ENCODE measurements around the gene COQ10B.
"Not testable (repeated sequence)": the region's sequence is repeated elsewhere in the genome, so short reads cannot be mapped to it uniquely, and the experiment has no call there.

Gene COQ10B

DNA sequence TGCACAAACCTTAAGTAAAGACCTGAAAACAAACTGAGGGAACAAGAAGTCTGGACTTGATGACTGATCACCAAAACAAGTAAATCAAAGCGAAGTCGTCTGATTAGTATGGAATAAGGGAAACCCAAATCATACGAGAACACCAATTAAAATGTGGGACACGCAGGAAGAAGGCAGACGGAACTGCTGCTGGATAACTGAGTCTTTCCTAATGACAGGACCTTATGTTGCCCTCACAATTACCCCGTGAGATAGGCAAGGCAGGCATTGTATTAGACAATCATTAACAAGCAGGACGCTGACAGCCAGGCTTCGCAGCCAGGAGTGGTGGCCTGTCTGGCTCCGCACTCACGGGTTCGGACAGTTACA is 614 bp upstream of the COQ10B start:
- no peak for DNase-seq

DNA sequence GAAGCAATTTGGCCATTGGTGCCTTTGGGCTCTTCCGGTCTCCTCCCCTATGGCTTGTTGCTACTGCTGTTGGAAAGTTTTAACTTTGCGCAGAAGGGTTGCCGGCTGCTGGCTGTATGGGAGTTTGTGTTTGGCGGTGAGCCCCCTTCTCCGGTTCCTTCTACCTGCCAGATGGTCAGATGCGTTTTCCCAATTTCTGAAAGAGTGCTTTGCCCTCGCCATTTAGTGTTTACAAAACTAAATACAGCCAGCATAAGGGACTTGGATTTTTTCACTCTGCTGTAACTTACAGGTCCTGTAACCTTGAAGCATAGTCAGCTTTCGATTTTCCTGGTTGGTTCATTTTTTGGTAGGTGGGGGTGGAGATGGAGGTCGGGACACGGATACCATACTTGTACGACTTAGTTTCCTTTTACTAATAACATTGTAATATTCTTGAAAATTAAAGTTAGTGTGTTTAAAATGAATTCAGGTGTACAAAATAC is 604 bp downstream of the COQ10B start:
- DNase-seq: no peak

DNA sequence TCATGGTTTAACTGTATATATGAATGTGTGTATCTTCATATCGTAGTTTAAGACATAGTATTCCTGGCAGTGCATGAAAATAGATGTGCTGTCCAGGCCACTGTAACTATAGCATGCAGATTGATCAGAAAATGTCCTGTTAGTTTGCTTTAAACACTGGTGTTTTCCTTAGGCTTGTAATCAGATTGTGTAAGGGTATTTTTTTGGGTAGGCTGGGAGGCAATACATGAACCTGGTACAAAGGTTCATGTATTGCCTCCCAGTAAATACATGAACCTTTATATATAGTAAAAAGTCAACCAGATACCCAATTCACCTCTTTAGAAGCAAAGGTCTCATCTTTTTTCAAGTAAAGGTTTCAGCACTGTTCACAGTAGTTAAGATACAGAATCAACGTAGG is 1.6 kb downstream of the COQ10B start:
- DNase-seq: no peak

DNA sequence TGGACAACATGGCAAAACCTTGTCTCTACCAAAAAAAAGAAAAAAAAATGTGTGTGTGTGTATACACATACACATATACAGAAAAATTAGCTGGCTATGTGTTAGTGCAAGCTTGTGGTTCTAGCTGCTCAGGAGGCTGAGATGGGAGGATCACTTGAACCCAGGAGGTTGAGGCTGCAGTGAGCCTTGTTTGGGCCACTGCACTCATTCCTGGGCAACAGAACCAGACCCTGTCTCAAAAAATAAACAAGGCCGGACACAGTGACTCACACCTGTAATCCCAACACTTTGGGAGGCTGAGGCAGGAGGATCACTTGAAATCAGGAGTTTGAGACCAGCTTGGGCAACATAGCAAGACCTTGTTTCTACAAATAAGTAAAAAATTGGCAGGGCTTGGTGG is 2.1 kb downstream of the COQ10B start:
- DNase-seq: no peak

DNA sequence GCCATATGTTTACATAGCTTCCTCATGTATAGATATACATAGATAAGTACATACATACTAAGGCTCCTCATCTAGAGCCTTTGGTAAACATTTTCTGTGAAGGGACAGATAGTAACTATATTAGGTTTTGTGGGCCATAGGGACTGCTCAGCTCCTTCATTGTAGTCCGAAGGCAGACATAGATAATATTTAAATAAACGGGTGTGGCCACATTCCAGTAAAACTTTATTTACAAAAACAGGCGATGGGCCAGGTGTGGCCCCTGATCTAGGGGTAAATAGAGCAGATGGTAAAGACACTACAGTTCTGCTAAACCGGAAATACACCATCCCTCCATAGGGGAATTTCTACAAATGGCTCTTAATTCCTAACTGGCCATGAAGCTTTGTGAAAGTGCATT is 7.3 kb downstream of the COQ10B start:
- DNase-seq: no peak

DNA sequence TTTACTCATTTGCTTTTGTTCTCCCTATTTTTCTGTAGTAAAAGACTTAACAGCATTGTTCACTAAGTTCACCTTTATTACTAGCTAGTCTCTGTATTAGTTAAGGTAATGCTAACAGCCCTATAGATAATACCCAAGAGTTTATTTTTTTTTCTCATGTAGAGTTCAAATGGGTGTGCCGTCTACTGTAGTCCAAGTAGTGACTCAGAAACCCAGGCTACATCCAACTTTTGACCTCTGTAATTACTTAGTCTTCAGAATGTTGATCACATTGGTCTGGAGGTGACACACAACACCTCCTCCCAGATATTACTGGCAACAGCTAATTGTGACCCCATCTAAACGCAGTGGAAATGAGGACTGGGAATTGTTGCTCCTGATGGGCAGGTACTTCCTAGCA is 7.7 kb downstream of the COQ10B start:
- no peak for DNase-seq

DNA sequence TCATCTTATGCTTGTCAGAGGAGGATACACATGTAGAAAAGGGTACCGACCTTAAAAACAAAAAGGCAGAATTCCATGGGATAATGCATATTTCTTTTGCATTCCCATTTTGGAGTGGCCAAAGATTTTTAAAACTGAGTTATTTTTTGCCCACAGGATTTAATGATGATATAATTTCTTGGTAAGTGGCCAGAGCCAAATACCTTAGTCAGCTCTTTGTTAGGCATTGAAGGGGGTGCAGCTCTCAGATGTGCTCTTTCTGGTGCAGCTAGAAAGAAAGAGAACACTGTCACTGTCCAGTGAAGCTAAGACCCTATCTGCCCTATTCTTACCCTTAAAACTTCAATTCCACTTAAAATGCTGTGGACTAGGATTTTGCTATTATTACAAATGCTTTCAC is 10.8 kb downstream of the COQ10B start:
- DNase-seq: no peak

DNA sequence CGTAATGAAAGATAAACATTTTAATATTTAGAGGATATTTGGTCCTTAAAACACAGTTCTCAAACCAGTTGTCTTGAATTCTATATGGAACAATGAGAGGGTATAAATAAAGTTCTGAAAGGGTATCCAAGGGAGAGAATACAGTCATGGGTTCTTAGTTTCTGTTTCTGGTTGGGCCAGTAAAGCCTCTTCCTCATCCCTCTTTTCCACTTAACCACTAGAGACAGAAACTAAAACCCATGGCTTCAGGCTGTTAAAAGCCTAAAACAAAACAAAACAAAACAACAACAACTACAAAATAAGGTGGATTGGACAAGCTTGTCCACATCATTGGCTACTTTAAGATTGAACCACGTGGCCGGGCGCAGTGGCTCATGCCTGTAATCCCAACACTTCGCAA is 18.8 kb downstream of the COQ10B start:
- DNase-seq: no peak

DNA sequence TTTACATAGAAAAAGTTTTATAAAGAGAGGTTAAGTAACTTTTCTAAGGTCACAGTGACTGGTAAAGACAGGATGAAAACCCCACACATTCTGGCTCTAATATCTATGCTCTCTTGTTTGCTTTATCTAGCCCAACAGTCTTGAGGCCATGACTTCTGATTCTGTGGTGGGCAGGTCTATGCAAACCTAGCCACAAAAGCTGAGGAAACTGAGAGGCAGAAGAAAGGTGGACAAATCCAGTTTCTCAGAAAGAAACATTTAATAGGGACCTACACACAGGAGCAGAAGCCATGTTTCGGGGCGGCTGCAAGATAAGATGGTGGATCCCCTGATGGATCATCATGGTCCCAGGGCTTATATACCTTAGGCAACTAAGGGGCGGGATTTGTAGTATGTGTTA is 24.4 kb downstream of the COQ10B start:
- no peak for DNase-seq

DNA sequence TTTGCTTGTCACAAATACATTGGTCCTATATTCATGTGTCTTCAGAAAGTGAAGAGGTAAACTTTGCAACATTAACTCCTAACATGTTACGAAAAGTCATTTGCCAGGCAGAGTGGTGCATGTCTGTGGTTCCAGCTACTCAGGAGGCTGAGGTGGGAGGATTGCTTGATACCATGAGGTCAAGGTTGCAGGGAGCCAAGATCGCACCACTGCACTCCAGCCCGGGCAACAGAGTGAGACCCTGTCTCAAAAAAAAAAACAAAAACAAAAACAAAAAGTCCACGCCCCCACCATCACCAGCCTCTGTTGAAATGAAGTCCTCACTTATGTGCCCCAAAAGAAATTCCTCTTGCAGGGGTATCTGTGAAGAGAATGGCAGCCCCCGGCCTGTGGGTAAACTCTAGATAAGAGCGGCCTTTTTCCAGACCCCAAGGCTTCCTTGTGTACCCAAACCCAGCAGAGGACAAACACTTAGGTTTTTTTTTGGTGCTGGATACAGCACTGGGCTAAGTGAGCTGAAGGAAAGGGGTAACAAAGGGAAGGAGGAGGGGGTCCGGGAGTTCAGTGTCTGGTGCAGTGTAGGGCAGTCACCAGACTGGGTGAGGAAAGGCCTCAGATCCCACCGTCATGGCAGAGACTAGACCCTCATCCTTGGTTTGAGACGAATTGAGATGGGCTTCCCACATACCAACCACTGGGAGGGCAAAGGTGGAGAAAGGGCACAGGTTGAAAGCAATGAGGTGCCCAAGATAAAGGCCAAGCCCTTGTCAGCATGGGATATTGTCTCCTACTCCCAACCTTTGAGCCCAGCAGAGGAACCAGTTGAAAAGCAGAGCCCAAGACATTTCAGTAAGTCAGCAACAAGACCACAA is 27.0 kb downstream of the COQ10B start:
- no peak for DNase-seq

DNA sequence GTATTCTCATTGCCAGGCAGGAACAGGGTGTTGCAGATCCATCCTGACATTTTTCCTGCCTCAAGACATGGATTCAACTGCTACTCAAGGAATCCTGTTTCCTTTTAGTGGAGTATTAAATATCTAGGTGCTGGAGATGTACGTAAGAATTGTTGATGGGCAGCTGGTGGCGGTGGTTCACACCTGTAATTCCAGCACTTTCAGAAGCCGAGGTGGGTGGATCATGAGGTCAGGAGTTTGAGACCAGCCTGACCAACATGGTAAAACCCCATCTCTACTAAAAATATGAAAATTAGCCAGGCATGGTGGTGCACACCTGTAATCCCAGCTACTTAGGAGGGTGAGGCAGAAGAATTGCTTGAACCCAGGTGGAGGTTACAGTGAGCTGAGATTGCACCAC is 30.9 kb downstream of the COQ10B start:
- DNase-seq: not testable (repeated sequence)

DNA sequence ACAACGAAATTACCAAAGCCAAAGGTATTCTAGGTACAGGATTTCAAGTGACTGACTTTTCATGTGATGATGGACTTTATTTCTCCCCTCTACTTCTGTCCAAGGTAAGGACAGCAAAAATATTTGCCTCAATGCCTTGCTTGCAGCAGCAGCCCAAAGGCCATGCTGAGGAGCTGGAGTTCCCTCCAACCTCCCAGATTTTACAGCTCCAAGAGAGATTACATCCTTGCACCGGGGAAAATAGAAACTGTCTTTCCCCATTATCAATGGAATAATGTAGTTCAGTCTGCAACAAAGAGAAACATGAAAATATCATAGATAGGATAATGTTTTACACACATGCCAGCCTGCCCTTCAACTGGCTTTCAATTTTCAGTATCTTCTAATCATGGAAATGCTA is 32.8 kb downstream of the COQ10B start:
- no peak for DNase-seq

DNA sequence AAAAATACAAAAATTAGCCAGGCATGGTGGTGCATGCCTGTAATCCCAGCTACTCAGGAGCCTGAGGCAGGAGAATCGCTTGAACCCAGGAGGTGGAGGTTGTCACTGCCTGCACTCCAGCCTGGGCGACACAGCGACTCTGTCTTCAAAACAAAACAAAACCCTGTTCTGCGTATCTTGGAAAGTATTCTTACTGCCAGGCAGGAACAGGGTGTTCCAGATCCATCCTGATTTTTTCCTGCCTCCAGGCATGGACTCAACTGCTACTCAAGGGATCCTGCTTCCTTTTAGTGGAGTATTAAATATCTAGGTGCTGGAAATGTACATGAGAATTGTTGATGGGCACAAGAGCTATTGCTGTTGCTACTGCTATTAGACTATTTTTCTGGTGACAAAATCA is 34.0 kb downstream of the COQ10B start:
- no peak for DNase-seq

DNA sequence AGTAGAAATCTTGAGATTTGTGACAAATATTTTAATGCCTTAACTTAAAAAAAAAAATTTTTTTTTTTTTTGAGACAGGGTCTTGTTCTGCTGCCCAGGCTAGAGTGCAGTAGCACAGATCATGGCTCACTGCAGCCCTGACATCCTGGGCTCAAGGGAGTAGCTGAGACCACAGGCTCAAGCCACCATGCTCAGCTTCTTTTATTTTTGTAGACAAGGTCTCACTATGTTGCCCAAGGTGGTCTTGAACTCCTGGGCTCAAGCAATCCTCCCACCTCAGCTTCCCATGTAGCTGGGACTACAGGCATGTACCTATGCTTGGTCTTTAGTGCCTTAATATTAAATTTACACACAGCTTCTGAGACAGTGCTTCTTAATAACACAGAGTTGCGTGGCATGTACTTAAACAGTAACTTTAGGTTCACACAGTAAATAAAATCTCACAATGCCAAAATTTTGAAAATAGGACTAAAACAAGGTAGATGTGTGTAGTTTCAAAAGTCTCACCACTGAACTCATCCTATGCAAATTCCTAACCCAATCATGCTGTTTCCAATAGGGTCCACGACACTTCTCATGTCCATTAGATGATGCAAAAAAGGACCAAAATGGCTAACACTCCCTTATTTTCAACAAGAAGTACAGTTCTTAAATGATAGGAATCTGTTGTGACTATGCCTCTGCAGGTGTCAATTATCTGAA is 42.2 kb downstream of the COQ10B start:
- DNase-seq: no peak

DNA sequence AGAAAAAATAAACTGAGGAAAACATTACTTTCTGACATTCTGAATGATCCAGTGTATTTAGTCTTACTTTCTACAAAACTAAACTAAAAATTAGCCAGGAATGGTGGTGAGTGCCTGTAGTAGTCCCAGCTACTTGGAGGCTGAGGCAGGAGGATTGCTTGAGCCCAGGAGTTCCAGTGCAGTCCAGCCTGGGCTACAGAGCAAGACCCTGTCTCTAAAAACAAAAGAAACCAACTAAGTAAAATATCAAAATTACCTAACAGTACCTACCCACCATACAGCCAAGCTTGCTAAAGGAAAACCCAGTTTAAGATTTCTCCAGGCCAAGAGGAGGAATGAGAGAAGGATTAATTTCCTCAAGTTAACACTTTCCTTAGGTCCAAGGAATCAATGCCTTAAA is 43.3 kb downstream of the COQ10B start:
- no peak for DNase-seq

DNA sequence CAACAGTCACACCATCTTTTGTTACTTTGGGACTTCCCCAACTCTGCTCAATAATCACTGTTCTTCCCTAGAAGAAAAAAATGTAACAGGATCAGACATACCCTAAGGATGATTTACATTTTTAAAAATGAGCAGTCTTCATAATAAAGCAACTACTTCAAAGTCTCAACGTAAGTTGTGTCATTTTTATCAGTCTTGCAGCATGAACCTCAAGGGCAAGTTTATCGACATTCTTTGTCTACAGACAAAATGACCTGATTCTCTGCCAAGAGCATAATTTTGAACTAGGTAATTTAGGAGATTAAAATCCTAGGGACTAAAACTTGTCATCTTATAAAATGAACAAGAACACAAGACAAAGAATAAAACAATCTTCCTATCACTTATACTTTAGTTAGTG is 44.0 kb downstream of the COQ10B start:
- DNase-seq: no peak

DNA sequence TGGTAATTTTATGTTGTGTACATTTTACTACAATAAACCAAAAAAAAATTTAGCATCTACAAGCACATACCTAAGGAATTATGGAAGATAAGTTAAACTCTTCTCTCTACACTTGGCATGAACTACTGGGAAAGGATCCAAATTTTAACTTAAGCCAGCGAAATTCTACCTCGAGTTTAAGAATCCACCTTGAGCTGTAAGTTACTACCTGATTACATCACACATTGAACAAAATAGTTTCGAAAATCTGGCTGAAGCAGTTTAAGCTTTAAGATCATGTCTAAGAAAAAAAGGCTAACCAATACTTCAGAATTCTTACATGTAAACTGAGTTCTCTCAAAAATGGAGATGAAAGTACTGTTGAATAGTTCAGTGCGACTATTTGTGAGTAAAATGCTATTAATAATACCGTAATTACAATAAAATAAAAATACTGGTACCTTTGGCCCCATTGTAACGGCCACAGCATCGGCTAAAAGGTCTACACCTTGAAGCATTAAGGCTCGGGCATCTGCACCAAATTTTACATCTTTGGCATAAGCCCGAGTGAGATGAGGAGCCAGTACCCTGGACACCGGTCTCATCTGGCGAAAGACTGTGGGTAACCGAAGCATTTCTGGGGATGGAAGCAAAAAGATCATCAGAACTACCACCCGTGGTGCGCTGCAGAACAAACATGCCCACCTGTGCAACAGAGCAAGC is 45.0 kb downstream of the COQ10B start:
- DNase-seq: no peak

DNA sequence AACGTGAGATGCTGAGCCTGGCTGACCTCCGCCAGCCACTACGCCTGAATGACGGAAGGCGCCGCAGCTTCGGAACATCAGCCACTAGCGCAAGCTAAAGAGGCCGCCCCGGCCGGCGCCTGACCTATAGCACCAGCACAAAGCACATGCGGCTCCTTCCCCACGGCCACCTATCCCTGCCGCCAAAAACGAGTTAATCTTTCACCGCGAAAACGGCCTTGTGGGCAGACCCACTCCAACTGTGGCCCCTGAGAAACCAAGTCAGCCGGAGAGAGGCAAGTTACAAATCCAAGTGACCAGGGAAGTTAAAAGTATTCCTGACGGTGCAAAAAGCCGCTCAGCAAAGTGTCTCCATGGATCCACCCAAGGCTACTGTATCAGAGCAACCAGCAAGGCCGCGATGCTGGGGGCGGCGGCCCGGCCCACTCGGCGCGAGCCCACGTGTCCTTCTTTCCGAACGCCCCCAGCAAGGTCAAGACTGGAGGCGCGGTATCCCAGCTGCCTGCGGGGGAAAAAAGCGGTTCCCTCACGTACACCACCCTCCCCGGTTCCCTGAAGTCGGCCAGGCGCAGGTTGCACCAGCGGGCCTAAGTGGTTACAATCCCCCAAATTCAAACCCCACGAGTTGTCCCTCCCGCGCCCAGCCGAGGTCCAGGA is 45.7 kb downstream of the COQ10B start:
- DNase-seq: peak in 1 of 2 experiments; percentile 40

DNA sequence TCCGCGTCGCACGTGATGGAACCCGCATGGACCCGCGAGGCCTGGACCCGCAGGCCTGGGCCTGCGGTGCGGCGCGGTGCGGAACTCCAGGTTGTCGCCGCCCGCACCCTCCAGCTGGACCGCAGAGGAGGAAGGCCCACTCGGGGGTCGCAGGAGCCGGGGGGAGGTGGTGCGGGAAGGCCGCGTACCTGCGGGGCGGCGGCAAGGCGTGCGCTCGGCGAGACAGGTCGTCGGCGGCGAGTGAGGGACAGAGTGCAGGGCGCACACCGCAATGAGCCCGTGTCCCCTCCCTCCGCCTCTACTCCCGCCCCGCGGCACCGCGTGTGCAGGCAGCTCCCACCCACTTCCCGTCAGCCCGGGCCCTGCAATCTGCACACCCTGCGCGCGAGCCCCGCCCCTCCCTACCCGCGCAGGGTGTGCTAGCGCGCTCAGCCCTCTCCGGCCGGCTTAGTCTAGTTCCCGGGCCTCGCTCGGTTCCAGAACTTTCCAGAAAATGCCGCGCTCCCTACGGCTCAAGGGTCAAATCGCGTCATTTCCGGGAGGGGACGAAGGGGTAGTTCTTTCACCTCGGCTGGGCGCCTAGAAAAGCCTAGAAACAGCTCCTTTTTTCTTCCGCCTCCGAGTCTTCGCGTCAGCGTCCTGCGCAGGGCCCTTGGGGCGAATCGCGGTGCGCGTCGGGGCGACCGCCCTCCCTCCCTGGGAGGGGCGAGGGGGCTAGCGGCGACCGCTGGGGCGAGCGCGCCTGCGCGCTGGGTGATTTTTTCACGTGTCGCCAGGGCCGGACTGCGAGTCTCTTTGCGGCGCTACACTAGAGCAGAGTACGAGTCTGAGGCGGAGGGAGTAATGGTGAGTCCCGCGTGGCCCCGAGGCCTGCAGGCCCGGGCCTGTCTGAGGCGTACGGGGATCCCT is 46.5 kb downstream of the COQ10B start, which contains the start of the genes HSPD1 and HSPE1:
TSS of gene HSPD1 (minus strand) at position 247 of the 909 bp plus-strand sequence. CDS start 992 bp downstream, outside the sequence.
TSS of gene HSPE1 (plus strand) at position 786 of the 909 bp plus-strand sequence. CDS start at position 844, 58 bp downstream.
- peak; percentile 99 for DNase-seq

DNA sequence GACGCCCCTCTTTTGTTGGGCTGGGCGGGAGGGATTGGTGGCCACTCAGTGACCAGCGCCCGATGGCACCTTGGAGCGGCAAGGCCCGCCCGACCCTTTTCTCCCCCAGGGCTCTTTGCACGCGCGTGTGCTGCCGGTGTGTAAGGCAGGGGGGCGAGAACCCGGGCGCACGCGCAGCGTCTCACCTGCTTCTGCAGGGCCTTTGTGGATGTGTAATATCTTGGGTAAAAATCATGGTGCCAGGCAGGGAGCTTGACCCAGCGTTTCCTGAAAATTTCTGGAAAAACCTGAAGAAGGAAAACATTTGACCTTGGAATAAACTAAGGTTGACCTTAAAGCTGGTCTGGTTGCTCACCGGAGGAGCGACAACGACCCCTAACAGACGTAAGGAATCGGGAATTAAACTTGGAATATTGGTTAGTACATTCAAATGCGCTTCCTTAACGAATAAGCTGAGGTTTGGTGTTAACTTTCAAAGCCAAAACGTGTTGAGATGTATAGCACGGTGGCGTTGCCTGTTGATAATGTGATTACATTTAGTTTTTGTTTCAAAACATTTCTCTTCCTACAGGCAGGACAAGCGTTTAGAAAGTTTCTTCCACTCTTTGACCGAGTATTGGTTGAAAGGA is 47.3 kb downstream of the COQ10B start:
- peak in 1 of 2 experiments; percentile 38 for DNase-seq

DNA sequence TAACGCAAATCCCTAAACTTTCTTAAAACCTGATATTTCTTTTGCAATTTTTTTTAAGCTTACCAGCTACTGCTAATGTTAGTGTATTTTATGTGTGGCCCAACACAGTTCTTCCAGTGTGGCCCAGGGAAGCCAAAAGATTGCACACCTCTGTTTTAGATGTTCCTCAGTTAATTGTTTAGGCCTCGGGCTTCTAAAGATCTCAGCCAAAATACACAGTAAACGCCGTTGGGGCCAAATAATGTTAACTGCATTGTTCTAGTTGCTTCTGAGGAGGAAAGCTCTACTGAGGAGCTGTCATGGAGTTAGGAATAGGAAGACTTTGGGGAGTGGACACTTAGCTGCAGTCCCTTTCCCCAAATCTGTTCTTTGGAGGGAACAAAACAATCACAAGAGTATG is 48.8 kb downstream of the COQ10B start:
- DNase-seq: no peak
